ENCODE results near the gene BLMH.

GRCh38 chr17:30228011-30228410 is 63.7 kb downstream of the BLMH start:
- TF ChIP-seq CTCF (conservative IDR thresholded peaks at IDR 0.05; ENCODE audit: low read depth in 2 of 2) (no peak), EZH2 (IDR thresholded peaks at IDR 0.05; ENCODE audit: low read depth, unreplicated experiment) (no peak)
